Measurements from ENCODE around the gene MLN. TPM values are rescaled to one million over a fixed set of nuclear protein-coding genes. Genes with fewer than 3 reads are reported as not detected.

MLN gene
- total RNA-seq, 1 donor from 2014 or later: not detected

GRCh38 chr6:33771146-33772081, 32.4 kb downstream of the MLN start:
- DNase-seq (ENCODE audit: low spot score): peak; percentile 58

GRCh38 chr6:33770833-33771145, 33.0 kb downstream of the MLN start:
- DNase-seq (ENCODE audit: low spot score): no peak

GRCh38 chr6:33770124-33770832, 33.5 kb downstream of the MLN start:
- DNase-seq (ENCODE audit: low spot score): no peak

- DNase-seq (ENCODE audit: low spot score): no peak
Measured at GRCh38 chr6:33769248-33769821, 34.5 kb downstream of the MLN start.

GRCh38 chr6:33768644-33769120, 35.1 kb downstream of the MLN start:
- peak; percentile 73 for DNase-seq (ENCODE audit: low spot score)

- DNase-seq (ENCODE audit: low spot score): no peak
Measured at GRCh38 chr6:33766921-33767907, 36.6 kb downstream of the MLN start.

- no peak for DNase-seq (ENCODE audit: low spot score)
Measured at GRCh38 chr6:33765368-33765767, 38.4 kb downstream of the MLN start.

GRCh38 chr6:33764036-33764435, 39.8 kb downstream of the MLN start:
- DNase-seq (ENCODE audit: low spot score): no peak

- DNase-seq (ENCODE audit: low spot score): no peak
Measured at GRCh38 chr6:33763483-33763882, 40.3 kb downstream of the MLN start.

GRCh38 chr6:33762713-33763112, 41.1 kb downstream of the MLN start:
- DNase-seq (ENCODE audit: low spot score): no peak

- peak; percentile 22 for DNase-seq (ENCODE audit: low spot score)
Measured at GRCh38 chr6:33761922-33762629, 41.7 kb downstream of the MLN start.

GRCh38 chr6:33761581-33761921, 42.3 kb downstream of the MLN start:
- no peak for DNase-seq (ENCODE audit: low spot score)

GRCh38 chr6:33759887-33760629, 43.7 kb downstream of the MLN start:
- no peak for DNase-seq (ENCODE audit: low spot score)

GRCh38 chr6:33758815-33759216, 45.0 kb downstream of the MLN start:
- DNase-seq (ENCODE audit: low spot score): no peak

- no peak for DNase-seq (ENCODE audit: low spot score)
Measured at GRCh38 chr6:33757906-33758305, 45.9 kb downstream of the MLN start.

- no peak for DNase-seq (ENCODE audit: low spot score)
Measured at GRCh38 chr6:33757113-33757512, 46.7 kb downstream of the MLN start.

GRCh38 chr6:33756211-33756954, 47.4 kb downstream of the MLN start:
- no peak for DNase-seq (ENCODE audit: low spot score)

- no peak for DNase-seq (ENCODE audit: low spot score)
Measured at GRCh38 chr6:33755070-33755869, 48.5 kb downstream of the MLN start.

- no peak for DNase-seq (ENCODE audit: low spot score)
Measured at GRCh38 chr6:33754222-33754621, 49.6 kb downstream of the MLN start.

Data from mucosa of gallbladder (tissue), 1 donor.